NT2/D1 (cell line): ENCODE measurements around the gene GPR39.

Experiments used
- SUZ12 ChIP-seq: IDR thresholded peaks from 2 replicates; pipeline ENCODE4 v1.6.1; 2011; ENCODE audit not compliant: insufficient read length, insufficient read depth; ENCODE audit errors: extremely low read depth
- YY1 ChIP-seq: IDR thresholded peaks from 2 replicates; pipeline ENCODE4 v1.6.1; 2011; ENCODE audit not compliant: insufficient read length, insufficient read depth

DNA sequence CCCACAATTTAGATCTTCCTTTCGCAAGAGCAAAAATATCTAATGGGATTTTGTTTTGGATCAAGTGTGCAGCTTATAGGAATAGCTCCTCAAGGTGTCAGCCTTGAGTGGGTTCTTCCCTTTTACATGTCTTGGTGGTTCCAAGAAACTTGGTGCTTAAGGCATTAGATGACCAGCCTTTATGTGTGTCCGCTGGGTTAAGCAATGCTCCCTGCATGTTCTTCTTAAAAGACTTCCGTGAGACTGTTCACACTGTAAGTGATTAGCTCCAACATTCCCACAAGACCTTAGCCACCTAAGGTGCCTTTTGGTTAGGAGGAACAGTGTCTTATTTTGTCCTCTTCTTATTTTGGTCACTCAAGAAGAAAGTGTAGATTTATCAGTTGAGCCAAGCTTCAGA, 44.3 kb upstream of the GPR39 start:
- TF ChIP-seq YY1, result no peak
- no peak for TF ChIP-seq SUZ12
